IPS-18a (cell line): ENCODE data around the gene UBAC2.

ENCODE experiments used
- H3K27ac ChIP-seq: one replicate; pipeline ENCODE4 v1.5.1; 2013; ENCODE audit warnings: low read length
- H3K27me3 ChIP-seq: one replicate; pipeline ENCODE4 v1.6.1; 2013; ENCODE audit warnings: mild to moderate bottlenecking, low read length; ENCODE audit not compliant: control insufficient read depth, insufficient read depth
- H3K36me3 ChIP-seq: one replicate; pipeline ENCODE4 v1.6.1; 2013; ENCODE audit warnings: low read depth, low read length; ENCODE audit not compliant: control insufficient read depth
- H3K4me1 ChIP-seq: one replicate; pipeline ENCODE4 v1.6.1; 2013; ENCODE audit warnings: low read depth, low read length; ENCODE audit not compliant: control insufficient read depth
- H3K4me3 ChIP-seq: one replicate; pipeline ENCODE4 v1.5.1; 2013; ENCODE audit warnings: low read length
- H3K9ac ChIP-seq: one replicate; pipeline ENCODE4 v1.6.1; 2013; ENCODE audit warnings: mild to moderate bottlenecking, low read length, moderate library complexity
- H3K9me3 ChIP-seq: one replicate; pipeline ENCODE4 v1.6.1; 2013; ENCODE audit warnings: low read depth, low read length; ENCODE audit not compliant: control insufficient read depth

UBAC2 gene

DNA sequence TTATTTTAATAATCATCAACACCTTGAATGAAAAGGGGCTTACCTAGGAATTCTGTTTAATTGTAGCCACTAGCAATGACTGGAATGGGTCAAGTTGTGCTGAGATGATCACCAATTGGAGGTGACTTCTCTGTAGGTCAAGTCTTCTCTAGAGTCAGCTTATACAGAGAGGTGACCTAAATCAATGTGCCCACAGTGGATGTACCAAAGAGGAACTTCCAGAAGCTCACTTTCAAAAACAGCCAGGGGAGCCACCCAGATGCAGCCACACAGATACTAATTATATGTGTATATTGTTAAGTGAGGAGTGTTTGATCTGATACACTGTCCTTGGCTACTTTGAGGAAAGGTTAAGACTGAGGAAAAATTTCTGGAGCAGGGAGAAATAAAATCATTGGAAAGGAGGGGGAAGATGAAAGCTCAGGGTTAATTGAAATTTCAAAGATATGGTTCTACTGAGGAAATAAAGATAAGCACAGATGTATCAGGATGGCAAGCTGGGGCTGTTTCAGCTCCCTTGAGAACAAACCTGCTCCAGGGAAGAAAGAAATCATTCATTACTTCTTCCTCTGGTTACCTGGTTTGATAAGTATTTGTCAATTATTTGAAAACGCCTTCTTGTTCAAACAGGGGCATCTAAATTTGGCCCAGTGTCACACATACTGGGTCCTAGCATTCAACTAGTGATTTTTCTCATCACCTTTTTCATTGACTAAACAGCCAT, 101.4 kb downstream of the UBAC2 start:
- H3K27me3 ChIP-seq: no peaks in the 10 kb centered on the region
- H3K4me1 ChIP-seq: no peaks in the 10 kb centered on the region
- no peaks in the 10 kb centered on the region for H3K9me3 ChIP-seq
- H3K4me3 ChIP-seq: no peak overlapping the region
- no peak overlapping the region for H3K27ac ChIP-seq
- no peak overlapping the region for H3K9ac ChIP-seq
- no peaks in the 10 kb centered on the region for H3K36me3 ChIP-seq

- Histone ChIP-seq H3K36me3 (no peaks in the 10 kb centered on the region), H3K9ac (no peak overlapping the region), H3K4me1 (no peaks in the 10 kb centered on the region), H3K27ac (no peak overlapping the region), H3K9me3 (no peaks in the 10 kb centered on the region), H3K4me3 (no peak overlapping the region), H3K27me3 (no peaks in the 10 kb centered on the region)
Measured at GRCh38 chr13:99302637-99303505, 102.2 kb downstream of the UBAC2 start.

DNA sequence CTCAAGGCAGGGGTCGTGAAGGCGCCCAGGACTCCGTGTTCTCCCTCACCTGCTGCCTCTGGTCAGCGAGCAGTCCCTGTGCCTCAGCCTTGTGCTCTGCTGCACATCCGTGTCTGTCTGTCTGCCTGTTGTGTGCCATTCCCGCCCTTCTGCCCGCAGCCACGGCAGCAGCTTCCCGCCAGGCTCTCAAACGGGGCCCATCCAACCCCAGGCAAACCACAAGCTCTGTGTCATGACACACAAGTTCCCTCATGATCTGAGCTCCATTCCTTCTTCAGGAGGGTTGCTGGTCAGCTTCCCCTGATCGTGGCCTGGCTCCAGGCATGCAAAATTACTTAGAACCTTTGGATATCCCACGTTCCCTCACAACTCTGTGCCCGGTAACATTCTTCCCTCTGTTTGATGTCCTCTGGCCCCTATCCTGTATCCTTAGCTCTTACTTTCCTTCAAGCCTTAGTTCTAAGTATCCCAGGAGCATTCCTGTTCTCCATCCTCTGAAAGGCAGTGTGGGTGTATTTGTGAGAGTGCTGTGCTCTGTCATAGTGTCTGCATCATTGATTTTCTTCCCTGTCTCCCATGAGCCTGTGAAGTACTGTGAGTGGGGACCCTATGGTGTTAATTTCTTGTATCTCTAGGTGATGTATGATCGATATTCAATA, 103.3 kb downstream of the UBAC2 start:
- no peaks in the 10 kb centered on the region for H3K9me3 ChIP-seq
- no peaks in the 10 kb centered on the region for H3K36me3 ChIP-seq
- H3K27ac ChIP-seq: no peak overlapping the region
- H3K9ac ChIP-seq: no peak overlapping the region
- H3K4me1 ChIP-seq: no peaks in the 10 kb centered on the region
- no peaks in the 10 kb centered on the region for H3K27me3 ChIP-seq
- no peak overlapping the region for H3K4me3 ChIP-seq

DNA sequence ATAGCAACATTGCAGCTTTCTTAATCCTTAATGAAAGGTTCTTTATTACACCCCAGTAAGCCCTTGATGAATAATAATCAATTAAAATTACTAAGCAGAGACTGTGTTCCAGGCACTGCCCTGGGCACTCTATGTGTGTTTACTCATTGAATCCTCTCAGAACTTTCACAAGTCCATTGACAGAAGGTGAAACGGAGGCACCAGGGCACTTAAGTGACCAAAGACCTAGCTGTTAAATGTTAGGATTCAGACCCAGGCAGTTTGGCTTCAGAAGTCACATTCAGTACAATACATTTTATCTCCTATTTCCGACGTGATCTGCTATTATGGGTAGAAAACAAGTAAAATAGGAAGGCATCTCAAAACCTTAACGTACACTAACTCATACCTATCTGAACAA, 103.9 kb downstream of the UBAC2 start:
- Histone ChIP-seq H3K4me3 (no peak overlapping the region), H3K36me3 (no peaks in the 10 kb centered on the region), H3K9ac (no peak overlapping the region), H3K4me1 (no peaks in the 10 kb centered on the region), H3K27ac (no peak overlapping the region), H3K9me3 (no peaks in the 10 kb centered on the region), H3K27me3 (no peaks in the 10 kb centered on the region)

- Histone ChIP-seq H3K4me1 (no peaks in the 10 kb centered on the region), H3K27me3 (no peaks in the 10 kb centered on the region), H3K36me3 (no peaks in the 10 kb centered on the region), H3K9me3 (no peaks in the 10 kb centered on the region), H3K27ac (no peak overlapping the region), H3K4me3 (no peak overlapping the region), H3K9ac (no peak overlapping the region)
Measured at GRCh38 chr13:99305158-99305557, 104.5 kb downstream of the UBAC2 start.

DNA sequence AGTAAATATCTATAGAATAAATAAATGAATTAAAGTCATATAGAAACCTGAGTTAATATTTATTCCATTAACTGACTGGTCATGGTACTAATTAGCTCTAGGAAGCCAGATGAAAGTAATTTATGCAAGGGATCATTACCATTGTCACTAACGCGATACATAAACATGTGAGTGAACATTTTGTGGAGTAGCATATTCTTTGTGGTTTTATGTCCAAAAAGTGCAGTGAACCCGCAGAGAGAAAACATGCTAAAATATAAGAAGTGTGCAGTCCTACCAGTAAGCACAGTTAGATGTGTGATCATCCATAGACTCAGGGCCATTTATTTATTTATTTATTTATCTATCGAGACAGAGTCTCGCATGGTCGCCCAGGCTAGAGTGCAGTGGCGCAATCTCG, 104.9 kb downstream of the UBAC2 start:
- Histone ChIP-seq H3K4me1 (peaks cover under 1% of the 10 kb centered on the region), H3K9me3 (no peaks in the 10 kb centered on the region), H3K36me3 (no peaks in the 10 kb centered on the region), H3K9ac (no peak overlapping the region), H3K27me3 (no peaks in the 10 kb centered on the region), H3K27ac (no peak overlapping the region), H3K4me3 (no peak overlapping the region)

- no peak within 1 kb of the TSS for H3K4me3 ChIP-seq
- peaks cover 6% of the 10 kb centered on the region for H3K4me1 ChIP-seq
- H3K9ac ChIP-seq: no peak within 1 kb of the TSS
Measured at GRCh38 chr13:99307247-99307646, 106.6 kb downstream of the UBAC2 start, which contains the start of gene GPR183. TSS of gene GPR183 (minus strand) at chr13:99307399. CDS start at chr13:99296145, 11,254 bp downstream.

DNA sequence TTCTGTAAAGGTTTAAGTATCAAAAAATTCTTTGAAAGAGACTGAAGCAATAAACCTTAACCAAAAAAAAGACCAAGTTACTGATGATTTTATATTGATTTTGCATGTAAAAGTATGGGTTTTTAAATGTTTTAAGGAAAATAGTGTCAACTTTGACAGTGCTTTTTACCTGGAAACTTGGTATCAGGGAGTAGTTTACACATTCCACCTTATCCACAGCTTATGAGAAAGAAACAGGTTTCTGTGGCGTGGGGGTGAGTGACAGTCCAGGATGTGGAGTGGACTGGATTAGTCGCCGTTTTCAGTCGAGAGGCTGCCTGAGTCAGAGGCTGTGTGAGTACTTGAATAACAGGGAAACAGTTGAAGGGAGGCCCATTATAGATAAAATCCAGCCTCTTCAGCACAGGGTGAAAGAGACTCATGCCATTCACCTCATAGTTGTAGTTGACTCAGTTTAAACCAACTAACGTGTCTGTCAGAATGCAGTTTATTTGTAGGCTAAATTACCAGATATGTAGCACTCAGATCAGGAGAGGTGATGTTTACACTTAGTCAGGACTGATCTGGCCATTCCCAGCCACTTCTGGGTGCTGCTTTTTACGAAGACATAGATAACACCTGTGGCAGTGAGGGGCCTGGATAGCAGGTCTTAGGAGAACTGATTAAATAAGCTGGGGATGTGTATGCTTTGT, 107.1 kb downstream of the UBAC2 start:
- Histone ChIP-seq H3K27me3 (no peaks in the 10 kb centered on the region), H3K9me3 (no peaks in the 10 kb centered on the region), H3K4me1 (peaks cover 6% of the 10 kb centered on the region), H3K27ac (no peak overlapping the region), H3K9ac (no peak overlapping the region), H3K4me3 (no peak overlapping the region), H3K36me3 (no peaks in the 10 kb centered on the region)

More at GRCh38 chr13:99307247-99307646, 106.6 kb downstream of the UBAC2 start, which contains the start of gene GPR183:
- no peaks in the 10 kb centered on the region for H3K36me3 ChIP-seq
- H3K9me3 ChIP-seq: no peaks in the 10 kb centered on the region
- no peaks in the 10 kb centered on the region for H3K27me3 ChIP-seq
- H3K27ac ChIP-seq: no peak within 1 kb of the TSS

GRCh38 chr13:99308471-99309087, 107.9 kb downstream of the UBAC2 start:
- Histone ChIP-seq H3K4me3 (no peak overlapping the region), H3K9me3 (no peaks in the 10 kb centered on the region), H3K4me1 (peaks cover 9% of the 10 kb centered on the region), H3K27me3 (no peaks in the 10 kb centered on the region), H3K9ac (no peak overlapping the region), H3K27ac (no peak overlapping the region), H3K36me3 (no peaks in the 10 kb centered on the region)

DNA sequence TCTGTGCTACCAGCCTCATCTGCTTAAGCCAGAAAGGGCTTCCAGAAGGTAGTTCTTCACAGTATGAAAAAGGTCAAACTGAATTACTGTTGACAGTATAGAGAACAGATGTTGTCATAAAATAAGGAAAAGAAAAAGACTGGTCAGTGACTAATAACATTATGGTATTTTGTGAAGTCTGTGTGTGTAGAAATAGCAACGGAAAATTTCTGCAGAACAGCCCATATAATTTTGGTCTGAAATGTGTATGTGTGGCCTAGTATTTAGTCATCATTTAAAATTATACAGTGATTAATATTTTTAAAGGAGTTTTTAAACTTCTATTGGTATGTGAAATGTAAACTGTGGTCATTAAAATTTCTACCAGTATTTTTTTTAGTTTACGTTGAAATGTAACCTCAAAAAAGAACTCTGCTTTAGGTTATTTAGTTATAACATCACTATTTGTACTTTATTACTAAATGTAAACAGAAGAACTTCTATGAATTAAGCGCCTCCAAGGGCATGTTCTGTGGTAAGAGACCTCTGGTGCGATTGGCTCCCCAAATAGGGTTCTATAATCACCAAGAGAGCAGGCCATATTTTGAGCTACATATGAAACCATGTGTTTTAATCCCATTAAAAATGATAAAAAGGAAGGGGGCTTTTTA, 109.9 kb downstream of the UBAC2 start:
- Histone ChIP-seq H3K9ac (no peak overlapping the region), H3K36me3 (no peaks in the 10 kb centered on the region), H3K27me3 (no peaks in the 10 kb centered on the region), H3K9me3 (no peaks in the 10 kb centered on the region), H3K4me1 (peaks cover 20% of the 10 kb centered on the region), H3K4me3 (no peak overlapping the region), H3K27ac (no peak overlapping the region)
